HCT116 (cell line): ENCODE measurements around the gene ASCC2. TPM values are rescaled to one million over a fixed set of nuclear protein-coding genes. Genes with fewer than 3 reads are reported as not detected.

ENCODE experiments used
- ATAC-seq: fragments of 200-7000 bp; cut with Tn5 transposase; 2 replicates; pipeline ENCODE4 v1.9.1; 2020; ENCODE audit warnings: mild to moderate bottlenecking, moderate library complexity
- BruUV-seq: library from RNA; stranded (reverse); fragments of 400-500 nt; replicated peaks from 2 replicates; lab custom pipeline; 2021; lab: Mats Ljungman, UMichigan
- CTCF ChIA-PET: fragments of 300-600 bp; sonication (Branson Sonifier 250); formaldehyde crosslinking; loops from one replicate; lab custom pipeline; 2021; ENCODE audit warnings: antibody characterized with exemption; lab: Charles Lee
- POLR2A ChIA-PET: fragments of 300-600, 350-600 bp; sonication (Branson Sonifier 250); formaldehyde crosslinking; loops from one replicate; lab custom pipeline; 2021; ENCODE audit warnings: antibody characterized with exemption; lab: Charles Lee
- RAD21 ChIA-PET, 2 experiments: fragments of 300-600 bp; sonication (Branson Sonifier 250); formaldehyde crosslinking; loops; one replicate each; lab custom pipeline; 2023; ENCODE audit warnings: low total read pairs in 2 of 2; ENCODE audit not compliant: uncharacterized antibody in 2 of 2, unreplicated experiment in 2 of 2, low non-redundant PET in 1 of 2; lab: Charles Lee
- DNase-seq: peaks from one replicate; pipeline ENCODE4 v3.0.0-alpha.2; 2010; ENCODE audit warnings: low read depth, low spot score
- H2AFZ ChIP-seq: fragments of 200-600 bp; shearing (Covaris generic), sonication (generic); 2 replicates; pipeline ENCODE4 v1.6.1; 2017; ENCODE audit warnings: low read depth, mixed run types, mixed read lengths, antibody characterized with exemption, low read length; ENCODE audit not compliant: poor library complexity, severe bottlenecking
- H3K27ac ChIP-seq: 2 replicates; pipeline ENCODE4 v1.5.1; 2012; ENCODE audit warnings: low read depth, low read length
- H3K27me3 ChIP-seq: fragments of 200-600 bp; sonication (generic); 2 replicates; pipeline ENCODE4 v1.6.1; 2016; ENCODE audit warnings: mixed run types, low read length, mixed read lengths; ENCODE audit not compliant: insufficient read depth
- H3K36me3 ChIP-seq, 2 experiments: fragments of 200-500 bp in 1 of 2; fragments of 200-600 bp in 1 of 2; sonication (Bioruptor generic) in 1 of 2; sonication (generic) in 1 of 2; 2 replicates each; pipeline versions ENCODE4 v1.5.1 to v1.6.1; 2014 to 2016; ENCODE audit warnings: low read length in 2 of 2, inconsistent platforms in 1 of 2, mixed read lengths in 1 of 2, mixed run types in 1 of 2; ENCODE audit not compliant: insufficient read depth in 2 of 2, control insufficient read depth in 1 of 2
- H3K4me1 ChIP-seq, 2 experiments: fragments of 200-600 bp in 1 of 2; sonication (generic) in 1 of 2; 2 replicates each; pipeline versions ENCODE4 v1.5.1 to v1.6.1; 2012 to 2017; ENCODE audit warnings: low read length in 2 of 2, inconsistent platforms in 1 of 2, mild to moderate bottlenecking in 1 of 2, mixed read lengths in 1 of 2, mixed run types in 1 of 2, moderate library complexity in 1 of 2; ENCODE audit not compliant: insufficient read depth in 2 of 2, control insufficient read depth in 1 of 2
- H3K4me2 ChIP-seq: fragments of 200-600 bp; sonication (generic); 2 replicates; pipeline ENCODE4 v1.6.1; 2017; ENCODE audit warnings: mixed run types, low read length, mixed read lengths
- H3K4me3 ChIP-seq, 2 experiments: fragments of 200-600 bp in 1 of 2; sonication (generic) in 1 of 2; replicated peaks in 1 of 2; 2 replicates each; pipeline ENCODE4 v1.5.1; 2011 to 2016; ENCODE audit warnings: low read length in 2 of 2, control low read depth in 1 of 2, low read depth in 1 of 2, mild to moderate bottlenecking in 1 of 2, mixed read lengths in 1 of 2, mixed run types in 1 of 2
- H3K79me2 ChIP-seq: fragments of 200-600 bp; sonication (generic); 2 replicates; pipeline ENCODE4 v1.6.1; 2017; ENCODE audit warnings: mild to moderate bottlenecking, mixed run types, low read length, moderate library complexity, mixed read lengths; ENCODE audit not compliant: insufficient read depth
- H3K9ac ChIP-seq: fragments of 200-600 bp; sonication (generic); 2 replicates; pipeline ENCODE4 v1.6.1; 2016; ENCODE audit warnings: low read length, mixed read lengths
- H3K9me2 ChIP-seq: fragments of 200-600 bp; sonication (generic), shearing (Covaris generic); 2 replicates; pipeline ENCODE4 v1.6.1; 2017; ENCODE audit warnings: mixed run types, mild to moderate bottlenecking, moderate library complexity; ENCODE audit not compliant: insufficient read depth
- H3K9me3 ChIP-seq, 2 experiments: fragments of 200-500 bp in 1 of 2; fragments of 200-600 bp in 1 of 2; sonication (Bioruptor generic) in 1 of 2; sonication (generic) in 1 of 2; 2 replicates each; pipeline ENCODE4 v1.6.1; 2014 to 2017; ENCODE audit warnings: low read length in 2 of 2, mixed read lengths in 2 of 2, inconsistent platforms in 1 of 2, low read depth in 1 of 2, mild to moderate bottlenecking in 1 of 2, mixed run types in 1 of 2, moderate library complexity in 1 of 2; ENCODE audit not compliant: control insufficient read depth in 1 of 2, insufficient read depth in 1 of 2
- H4K20me1 ChIP-seq: fragments of 200-600 bp; sonication (generic), shearing (Covaris generic); 2 replicates; pipeline ENCODE4 v1.6.1; 2017; ENCODE audit warnings: mixed run types, mild to moderate bottlenecking, moderate library complexity; ENCODE audit not compliant: insufficient read depth
- CBX3 ChIP-seq: IDR thresholded peaks from 2 replicates; pipeline ENCODE4 v1.6.1; 2012; ENCODE audit warnings: low read depth
- CEBPB ChIP-seq: IDR thresholded peaks from 2 replicates; pipeline ENCODE4 v1.6.1; 2012; ENCODE audit warnings: low read depth
- EGR1 ChIP-seq: IDR thresholded peaks from 2 replicates; pipeline ENCODE4 v1.6.1; 2012; ENCODE audit warnings: low read depth
- ELF1 ChIP-seq: IDR thresholded peaks from 2 replicates; pipeline ENCODE4 v1.6.1; 2012; ENCODE audit warnings: low read depth, borderline replicate concordance
- EZH2 ChIP-seq: fragments of 200-600 bp; sonication (generic); IDR thresholded peaks from 2 replicates; pipeline ENCODE4 v1.6.1; 2017; ENCODE audit warnings: antibody characterized with exemption, mixed run types
- EZH2phosphoT487 ChIP-seq: fragments of 200-600 bp; IDR thresholded peaks from 2 replicates; pipeline ENCODE4 v1.6.1; 2018; ENCODE audit warnings: antibody characterized with exemption, borderline replicate concordance
- JUND ChIP-seq: IDR thresholded peaks from 2 replicates; pipeline ENCODE4 v1.6.1; 2012
- POLR2AphosphoS5 ChIP-seq: IDR thresholded peaks from 2 replicates; pipeline ENCODE4 v1.6.1; 2011; ENCODE audit warnings: mild to moderate bottlenecking, low read depth, low read length, moderate library complexity
- RAD21 ChIP-seq: IDR thresholded peaks from 2 replicates; pipeline ENCODE4 v1.6.1; 2012; ENCODE audit warnings: low read depth, mild to moderate bottlenecking
- SIN3A ChIP-seq: IDR thresholded peaks from 2 replicates; pipeline ENCODE4 v1.6.1; 2012; ENCODE audit warnings: low read depth
- SP1 ChIP-seq: IDR thresholded peaks from 2 replicates; pipeline ENCODE4 v1.6.1; 2012; ENCODE audit warnings: low read depth
- SRF ChIP-seq: IDR thresholded peaks from 2 replicates; pipeline ENCODE4 v1.6.1; 2012; ENCODE audit warnings: low read depth
- YY1 ChIP-seq: IDR thresholded peaks from 2 replicates; pipeline ENCODE4 v1.6.1; 2011; ENCODE audit warnings: low read length, low read depth, moderate library complexity, mild to moderate bottlenecking; ENCODE audit not compliant: insufficient replicate concordance; ENCODE audit errors: extremely low read depth
- ZFX ChIP-seq: fragments of 450-650 bp; IDR thresholded peaks from 2 replicates; pipeline ENCODE4 v1.6.1; 2017
- ZNF274 ChIP-seq: fragments of 200-500 bp; sonication (Bioruptor generic); IDR thresholded peaks from 2 replicates; pipeline ENCODE4 v1.6.1; 2014; ENCODE audit warnings: mild to moderate bottlenecking, low read depth, low read length, inconsistent platforms
- intact Hi-C: fragments of 100-400 bp; cut with micrococcal nuclease; formaldehyde crosslinking; loops from 2 replicates; pipeline ENCODE4 v1.10.0; 2022
- total RNA-seq: library from RNA; stranded (reverse); gene quantifications from one replicate; pipeline ENCODE4 v1.2.1, GENCODE V29; 2021; ENCODE audit not compliant: unreplicated experiment
- TF ChIP-seq, protein P1 (sequence below): IDR thresholded peaks from 2 replicates; pipeline ENCODE4 v1.6.1; 2012; ENCODE audit warnings: low read depth
- TF ChIP-seq, protein P2 (sequence below), 3 experiments: fragments of 200-600 bp in 1 of 3; sonication (generic) in 1 of 3; IDR thresholded peaks in 2 of 3; conservative IDR thresholded peaks in 1 of 3; 2 replicates each; pipeline ENCODE4 v1.5.1; 2012 to 2017; ENCODE audit warnings: low read depth in 2 of 3, low read length in 2 of 3, antibody characterized with exemption in 1 of 3, borderline replicate concordance in 1 of 3, control low read depth in 1 of 3, mild to moderate bottlenecking in 1 of 3, mixed read lengths in 1 of 3, mixed run types in 1 of 3, moderate library complexity in 1 of 3; ENCODE audit not compliant: insufficient read depth in 1 of 3

The ASCC2 gene
- total RNA-seq, 1 experiment from 2014 or later, result 68.6 TPM

DNA sequence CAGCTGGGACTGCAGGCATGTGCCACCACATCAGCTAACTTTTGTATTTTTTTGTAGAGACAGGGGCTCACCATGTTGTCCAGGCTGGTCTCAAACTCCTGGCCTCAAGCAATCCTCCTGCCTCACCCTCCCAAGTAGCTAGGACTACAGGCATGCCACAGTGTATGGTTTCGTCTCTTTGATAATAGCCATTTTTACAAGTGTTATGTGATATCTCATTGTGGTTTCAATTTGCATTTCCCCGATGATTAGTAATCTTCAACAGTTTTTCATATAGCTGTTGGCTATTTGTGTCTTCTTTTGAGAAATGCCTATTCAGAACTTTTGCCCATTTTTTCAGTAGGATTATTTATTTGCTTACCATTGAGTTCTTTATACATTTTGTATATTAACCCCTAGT is 35.9 kb upstream of the ASCC2 start:
- H3K9me3 ChIP-seq, result no peaks in the 10 kb centered on the region
- H3K4me1 ChIP-seq, result no peaks in the 10 kb centered on the region
- no peak overlapping the region for H3K4me3 ChIP-seq
- H4K20me1 ChIP-seq, result no peaks in the 10 kb centered on the region
- no peaks in the 10 kb centered on the region for H3K36me3 ChIP-seq
- ATAC-seq (no peak), DNase-seq (no peak)
- no peaks in the 10 kb centered on the region for H3K9me2 ChIP-seq
- no peaks in the 10 kb centered on the region for H3K27me3 ChIP-seq
- no peak overlapping the region for H3K27ac ChIP-seq
- no peak overlapping the region for H3K9ac ChIP-seq
- ChIA-PET POLR2A (no interaction called here), CTCF (no interaction called here), RAD21 (no interaction called here)
- no peak overlapping the region for H3K4me2 ChIP-seq
- no peaks in the 10 kb centered on the region for H3K79me2 ChIP-seq
- no peak overlapping the region for H2AFZ ChIP-seq
- intact Hi-C loops, result no loop called here
- TF ChIP-seq ZNF274 (no peak), CBX3 (no peak), SP1 (no peak), EGR1 (no peak), JUND (no peak), ELF1 (no peak), CEBPB (no peak), POLR2AphosphoS5 (no peak), SRF (no peak), EZH2 (no peak), RAD21 (no peak), SIN3A (no peak), EZH2phosphoT487 (no peak), ZFX (no peak), YY1 (no peak)
- TF ChIP-seq, protein P1, sequence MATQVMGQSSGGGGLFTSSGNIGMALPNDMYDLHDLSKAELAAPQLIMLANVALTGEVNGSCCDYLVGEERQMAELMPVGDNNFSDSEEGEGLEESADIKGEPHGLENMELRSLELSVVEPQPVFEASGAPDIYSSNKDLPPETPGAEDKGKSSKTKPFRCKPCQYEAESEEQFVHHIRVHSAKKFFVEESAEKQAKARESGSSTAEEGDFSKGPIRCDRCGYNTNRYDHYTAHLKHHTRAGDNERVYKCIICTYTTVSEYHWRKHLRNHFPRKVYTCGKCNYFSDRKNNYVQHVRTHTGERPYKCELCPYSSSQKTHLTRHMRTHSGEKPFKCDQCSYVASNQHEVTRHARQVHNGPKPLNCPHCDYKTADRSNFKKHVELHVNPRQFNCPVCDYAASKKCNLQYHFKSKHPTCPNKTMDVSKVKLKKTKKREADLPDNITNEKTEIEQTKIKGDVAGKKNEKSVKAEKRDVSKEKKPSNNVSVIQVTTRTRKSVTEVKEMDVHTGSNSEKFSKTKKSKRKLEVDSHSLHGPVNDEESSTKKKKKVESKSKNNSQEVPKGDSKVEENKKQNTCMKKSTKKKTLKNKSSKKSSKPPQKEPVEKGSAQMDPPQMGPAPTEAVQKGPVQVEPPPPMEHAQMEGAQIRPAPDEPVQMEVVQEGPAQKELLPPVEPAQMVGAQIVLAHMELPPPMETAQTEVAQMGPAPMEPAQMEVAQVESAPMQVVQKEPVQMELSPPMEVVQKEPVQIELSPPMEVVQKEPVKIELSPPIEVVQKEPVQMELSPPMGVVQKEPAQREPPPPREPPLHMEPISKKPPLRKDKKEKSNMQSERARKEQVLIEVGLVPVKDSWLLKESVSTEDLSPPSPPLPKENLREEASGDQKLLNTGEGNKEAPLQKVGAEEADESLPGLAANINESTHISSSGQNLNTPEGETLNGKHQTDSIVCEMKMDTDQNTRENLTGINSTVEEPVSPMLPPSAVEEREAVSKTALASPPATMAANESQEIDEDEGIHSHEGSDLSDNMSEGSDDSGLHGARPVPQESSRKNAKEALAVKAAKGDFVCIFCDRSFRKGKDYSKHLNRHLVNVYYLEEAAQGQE, result no peak
- TF ChIP-seq, protein P2, sequence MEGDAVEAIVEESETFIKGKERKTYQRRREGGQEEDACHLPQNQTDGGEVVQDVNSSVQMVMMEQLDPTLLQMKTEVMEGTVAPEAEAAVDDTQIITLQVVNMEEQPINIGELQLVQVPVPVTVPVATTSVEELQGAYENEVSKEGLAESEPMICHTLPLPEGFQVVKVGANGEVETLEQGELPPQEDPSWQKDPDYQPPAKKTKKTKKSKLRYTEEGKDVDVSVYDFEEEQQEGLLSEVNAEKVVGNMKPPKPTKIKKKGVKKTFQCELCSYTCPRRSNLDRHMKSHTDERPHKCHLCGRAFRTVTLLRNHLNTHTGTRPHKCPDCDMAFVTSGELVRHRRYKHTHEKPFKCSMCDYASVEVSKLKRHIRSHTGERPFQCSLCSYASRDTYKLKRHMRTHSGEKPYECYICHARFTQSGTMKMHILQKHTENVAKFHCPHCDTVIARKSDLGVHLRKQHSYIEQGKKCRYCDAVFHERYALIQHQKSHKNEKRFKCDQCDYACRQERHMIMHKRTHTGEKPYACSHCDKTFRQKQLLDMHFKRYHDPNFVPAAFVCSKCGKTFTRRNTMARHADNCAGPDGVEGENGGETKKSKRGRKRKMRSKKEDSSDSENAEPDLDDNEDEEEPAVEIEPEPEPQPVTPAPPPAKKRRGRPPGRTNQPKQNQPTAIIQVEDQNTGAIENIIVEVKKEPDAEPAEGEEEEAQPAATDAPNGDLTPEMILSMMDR (IDR thresholded peaks at IDR 0.05 in 2 of 3, conservative IDR thresholded peaks at IDR 0.05 in 1 of 3; ENCODE audit: borderline replicate concordance in 1 of 3, insufficient read depth in 1 of 3, low read depth in 2 of 3, low read length in 2 of 3), result no peak
- no TSS peak for BruUV-seq
